IPS-15b (cell line): ENCODE measurements around the gene SOX5.

Experiments used
- H3K27me3 ChIP-seq: one replicate; pipeline ENCODE4 v1.6.1; 2013; ENCODE audit warnings: low read length; ENCODE audit not compliant: control insufficient read depth, insufficient read depth
- H3K36me3 ChIP-seq: one replicate; pipeline ENCODE4 v1.6.1; 2013; ENCODE audit warnings: low read length; ENCODE audit not compliant: control insufficient read depth, insufficient read depth
- H3K4me1 ChIP-seq: one replicate; pipeline ENCODE4 v1.6.1; 2013; ENCODE audit warnings: mild to moderate bottlenecking, low read length; ENCODE audit not compliant: control insufficient read depth, insufficient read depth
- H3K4me3 ChIP-seq: one replicate; pipeline ENCODE4 v1.5.1; 2013; ENCODE audit warnings: low read depth, low read length
- H3K9ac ChIP-seq: one replicate; pipeline ENCODE4 v1.6.1; 2013; ENCODE audit warnings: low read depth, mild to moderate bottlenecking, low read length
- H3K9me3 ChIP-seq: one replicate; pipeline ENCODE4 v1.6.1; 2013; ENCODE audit warnings: mild to moderate bottlenecking, low read length; ENCODE audit not compliant: control insufficient read depth, insufficient read depth

SOX5 gene

GRCh38 chr12:23671881-23672280, 277.6 kb downstream of the SOX5 start:
- no peak overlapping the region for H3K9ac ChIP-seq
- no peaks in the 10 kb centered on the region for H3K9me3 ChIP-seq
- no peaks in the 10 kb centered on the region for H3K36me3 ChIP-seq
- H3K27me3 ChIP-seq, result no peaks in the 10 kb centered on the region
- H3K4me1 ChIP-seq, result peaks cover 3% of the 10 kb centered on the region
- H3K4me3 ChIP-seq, result no peak overlapping the region

- Histone ChIP-seq H3K27me3 (no peaks in the 10 kb centered on the region), H3K4me1 (peaks cover 9% of the 10 kb centered on the region), H3K4me3 (no peak overlapping the region), H3K9ac (no peak overlapping the region), H3K36me3 (no peaks in the 10 kb centered on the region), H3K9me3 (no peaks in the 10 kb centered on the region)
Measured at GRCh38 chr12:23670684-23671083, 278.8 kb downstream of the SOX5 start.

- Histone ChIP-seq H3K36me3 (no peaks in the 10 kb centered on the region), H3K27me3 (no peaks in the 10 kb centered on the region), H3K9ac (no peak overlapping the region), H3K4me1 (peaks cover 9% of the 10 kb centered on the region), H3K4me3 (no peak overlapping the region), H3K9me3 (no peaks in the 10 kb centered on the region)
Measured at GRCh38 chr12:23669691-23670090, 279.8 kb downstream of the SOX5 start.

- no peaks in the 10 kb centered on the region for H3K9me3 ChIP-seq
- H3K4me1 ChIP-seq, result peaks cover 9% of the 10 kb centered on the region
- no peak overlapping the region for H3K9ac ChIP-seq
- H3K4me3 ChIP-seq, result no peak overlapping the region
- H3K36me3 ChIP-seq, result no peaks in the 10 kb centered on the region
- no peaks in the 10 kb centered on the region for H3K27me3 ChIP-seq
Measured at GRCh38 chr12:23666866-23667265, 282.6 kb downstream of the SOX5 start.

- Histone ChIP-seq H3K27me3 (no peaks in the 10 kb centered on the region), H3K9ac (no peak overlapping the region)
Measured at GRCh38 chr12:23662966-23663365, 286.5 kb downstream of the SOX5 start.

GRCh38 chr12:23659131-23659530, 290.3 kb downstream of the SOX5 start:
- Histone ChIP-seq H3K36me3 (no peaks in the 10 kb centered on the region), H3K4me3 (no peak overlapping the region), H3K27me3 (no peaks in the 10 kb centered on the region), H3K9ac (no peak overlapping the region), H3K9me3 (no peaks in the 10 kb centered on the region), H3K4me1 (no peaks in the 10 kb centered on the region)

More at GRCh38 chr12:23662966-23663365, 286.5 kb downstream of the SOX5 start:
- Histone ChIP-seq H3K4me1 (peaks cover 9% of the 10 kb centered on the region), H3K9me3 (no peaks in the 10 kb centered on the region), H3K4me3 (no peak overlapping the region), H3K36me3 (no peaks in the 10 kb centered on the region)

- Histone ChIP-seq H3K27me3 (no peaks in the 10 kb centered on the region), H3K36me3 (no peaks in the 10 kb centered on the region), H3K4me3 (no peak overlapping the region), H3K9ac (no peak overlapping the region), H3K9me3 (no peaks in the 10 kb centered on the region), H3K4me1 (no peaks in the 10 kb centered on the region)
Measured at GRCh38 chr12:23657598-23657997, 291.9 kb downstream of the SOX5 start.

GRCh38 chr12:23655884-23656283, 293.6 kb downstream of the SOX5 start:
- Histone ChIP-seq H3K9me3 (no peaks in the 10 kb centered on the region), H3K9ac (no peak overlapping the region), H3K4me1 (no peaks in the 10 kb centered on the region), H3K36me3 (no peaks in the 10 kb centered on the region), H3K4me3 (no peak overlapping the region), H3K27me3 (no peaks in the 10 kb centered on the region)

- no peak overlapping the region for H3K4me3 ChIP-seq
- no peaks in the 10 kb centered on the region for H3K4me1 ChIP-seq
- no peak overlapping the region for H3K9ac ChIP-seq
- no peaks in the 10 kb centered on the region for H3K9me3 ChIP-seq
- H3K36me3 ChIP-seq, result no peaks in the 10 kb centered on the region
- H3K27me3 ChIP-seq, result no peaks in the 10 kb centered on the region
Measured at GRCh38 chr12:23655112-23655511, 294.4 kb downstream of the SOX5 start.

GRCh38 chr12:23648546-23648945, 300.9 kb downstream of the SOX5 start:
- Histone ChIP-seq H3K9ac (no peak overlapping the region), H3K27me3 (no peaks in the 10 kb centered on the region), H3K4me3 (no peak overlapping the region), H3K9me3 (no peaks in the 10 kb centered on the region), H3K4me1 (no peaks in the 10 kb centered on the region), H3K36me3 (no peaks in the 10 kb centered on the region)

GRCh38 chr12:23640754-23641153, 308.7 kb downstream of the SOX5 start:
- no peak overlapping the region for H3K4me3 ChIP-seq
- no peaks in the 10 kb centered on the region for H3K27me3 ChIP-seq
- H3K9me3 ChIP-seq, result no peaks in the 10 kb centered on the region
- H3K4me1 ChIP-seq, result peaks cover 11% of the 10 kb centered on the region
- H3K9ac ChIP-seq, result no peak overlapping the region
- H3K36me3 ChIP-seq, result no peaks in the 10 kb centered on the region

- Histone ChIP-seq H3K9me3 (no peaks in the 10 kb centered on the region), H3K36me3 (no peaks in the 10 kb centered on the region), H3K27me3 (no peaks in the 10 kb centered on the region), H3K9ac (no peak overlapping the region), H3K4me3 (no peak overlapping the region), H3K4me1 (peaks cover 10% of the 10 kb centered on the region)
Measured at GRCh38 chr12:23634344-23634743, 315.1 kb downstream of the SOX5 start.
